Endothelial cell of umbilical vein (primary cell): ENCODE measurements around the gene EEIG1.

Experiments
- POLR2A ChIP-seq: IDR thresholded peaks from 2 replicates; pipeline ENCODE4 v1.6.1; 2012; ENCODE audit warnings: low read depth, mild to moderate bottlenecking, control low read depth, low read length
- POLR2AphosphoS5 ChIP-seq: IDR thresholded peaks from 2 replicates; pipeline ENCODE4 v1.6.1; 2012; ENCODE audit warnings: low read depth, mild to moderate bottlenecking, control low read depth, low read length, moderate library complexity; ENCODE audit not compliant: insufficient read depth
- TF ChIP-seq, protein P1 (sequence below), 2 donors: IDR thresholded peaks; 1 replicate in 1 of 2; 2 replicates in 1 of 2; pipeline ENCODE4 v1.5.1; 2011; ENCODE audit warnings: low read length in 2 of 2, mild to moderate bottlenecking in 2 of 2, moderate library complexity in 2 of 2, control low read depth in 1 of 2, inconsistent platforms in 1 of 2, low read depth in 1 of 2; ENCODE audit not compliant: insufficient read depth in 1 of 2; ENCODE audit errors: extremely low read depth in 1 of 2

DNA sequence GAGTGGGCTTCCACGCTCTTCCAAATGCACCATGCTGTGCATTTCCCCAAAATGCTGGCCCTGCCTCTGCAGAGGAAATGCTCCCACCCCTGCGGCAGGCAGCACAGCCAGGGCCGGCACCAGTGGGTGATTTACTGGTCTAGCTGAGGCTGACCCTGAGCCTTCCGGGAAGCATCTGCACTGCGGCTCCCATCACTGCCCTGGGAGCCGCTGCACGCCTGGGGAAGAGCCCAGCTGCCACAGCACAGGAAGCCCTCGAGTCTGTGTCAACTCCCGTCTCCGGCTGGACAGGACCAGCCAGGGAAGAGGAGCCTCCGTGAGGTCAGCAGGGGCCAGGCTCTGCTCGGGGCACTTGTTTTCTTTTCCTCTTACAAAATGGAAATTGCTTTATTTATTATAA lies 25.1 kb upstream of the EEIG1 start:
- TF ChIP-seq, protein P1, sequence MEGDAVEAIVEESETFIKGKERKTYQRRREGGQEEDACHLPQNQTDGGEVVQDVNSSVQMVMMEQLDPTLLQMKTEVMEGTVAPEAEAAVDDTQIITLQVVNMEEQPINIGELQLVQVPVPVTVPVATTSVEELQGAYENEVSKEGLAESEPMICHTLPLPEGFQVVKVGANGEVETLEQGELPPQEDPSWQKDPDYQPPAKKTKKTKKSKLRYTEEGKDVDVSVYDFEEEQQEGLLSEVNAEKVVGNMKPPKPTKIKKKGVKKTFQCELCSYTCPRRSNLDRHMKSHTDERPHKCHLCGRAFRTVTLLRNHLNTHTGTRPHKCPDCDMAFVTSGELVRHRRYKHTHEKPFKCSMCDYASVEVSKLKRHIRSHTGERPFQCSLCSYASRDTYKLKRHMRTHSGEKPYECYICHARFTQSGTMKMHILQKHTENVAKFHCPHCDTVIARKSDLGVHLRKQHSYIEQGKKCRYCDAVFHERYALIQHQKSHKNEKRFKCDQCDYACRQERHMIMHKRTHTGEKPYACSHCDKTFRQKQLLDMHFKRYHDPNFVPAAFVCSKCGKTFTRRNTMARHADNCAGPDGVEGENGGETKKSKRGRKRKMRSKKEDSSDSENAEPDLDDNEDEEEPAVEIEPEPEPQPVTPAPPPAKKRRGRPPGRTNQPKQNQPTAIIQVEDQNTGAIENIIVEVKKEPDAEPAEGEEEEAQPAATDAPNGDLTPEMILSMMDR (IDR thresholded peaks at IDR 0.05; ENCODE audit: extremely low read depth in 1 of 2, insufficient read depth in 1 of 2, low read depth in 1 of 2, low read length in 2 of 2): no peak
- TF ChIP-seq POLR2AphosphoS5: peak; percentile 93
- TF ChIP-seq POLR2A: peak; percentile 22
